ENCODE results near the gene TCP11.

Gene TCP11

GRCh38 chr6:35164277-35164676 lies 23.1 kb upstream of the TCP11 start:
- no peak overlapping the region for H3K4me3 ChIP-seq (ENCODE audit: low read length)
- no peak overlapping the region for H3K27ac ChIP-seq (ENCODE audit: low read depth, low read length)
- H3K4me2 ChIP-seq (ENCODE audit: low read length): no peak overlapping the region
- no peaks in the 10 kb centered on the region for H3K4me1 ChIP-seq (ENCODE audit: control insufficient read depth, low read length)
- TF ChIP-seq CTCF (IDR thresholded peaks at IDR 0.05; ENCODE audit: low read depth, low read length, poor library complexity, severe bottlenecking) (no peak), EZH2phosphoT487 (IDR thresholded peaks at IDR 0.05; ENCODE audit: borderline replicate concordance, low read length) (no peak)
- H3K36me3 ChIP-seq (ENCODE audit: control insufficient read depth, low read length): no peaks in the 10 kb centered on the region
- no peaks in the 10 kb centered on the region for H4K20me1 ChIP-seq (ENCODE audit: control insufficient read depth, insufficient read depth, low read depth, low read length)
- H3F3A ChIP-seq (ENCODE audit: control insufficient read depth, insufficient read depth): no peaks in the 10 kb centered on the region
- no peaks in the 10 kb centered on the region for H3K79me2 ChIP-seq (ENCODE audit: control insufficient read depth, low read length)
- H3K27me3 ChIP-seq (ENCODE audit: control insufficient read depth, low read length): peaks cover 35% of the 10 kb centered on the region
- H3K9me2 ChIP-seq (replicated peaks; ENCODE audit: control insufficient read depth, low read length): no peaks in the 10 kb centered on the region
- no peaks in the 10 kb centered on the region for H3K9me3 ChIP-seq (ENCODE audit: control insufficient read depth, insufficient read depth, low read length)

GRCh38 chr6:35163836-35164235 lies 22.7 kb upstream of the TCP11 start:
- no peak for TF ChIP-seq EZH2phosphoT487 (IDR thresholded peaks at IDR 0.05; ENCODE audit: borderline replicate concordance, low read length)
- no peak for TF ChIP-seq CTCF (IDR thresholded peaks at IDR 0.05; ENCODE audit: low read depth, low read length, poor library complexity, severe bottlenecking)
- Histone ChIP-seq H4K20me1 (ENCODE audit: control insufficient read depth, insufficient read depth, low read depth, low read length) (no peaks in the 10 kb centered on the region), H3K4me3 (ENCODE audit: low read length) (no peak overlapping the region), H3K4me2 (ENCODE audit: low read length) (no peak overlapping the region), H3K36me3 (ENCODE audit: control insufficient read depth, low read length) (no peaks in the 10 kb centered on the region), H3K9me3 (ENCODE audit: control insufficient read depth, insufficient read depth, low read length) (no peaks in the 10 kb centered on the region), H3F3A (ENCODE audit: control insufficient read depth, insufficient read depth) (no peaks in the 10 kb centered on the region), H3K4me1 (ENCODE audit: control insufficient read depth, low read length) (no peaks in the 10 kb centered on the region), H3K79me2 (ENCODE audit: control insufficient read depth, low read length) (no peaks in the 10 kb centered on the region), H3K27me3 (ENCODE audit: control insufficient read depth, low read length) (peaks cover 35% of the 10 kb centered on the region), H3K27ac (ENCODE audit: low read depth, low read length) (no peak overlapping the region), H3K9me2 (replicated peaks; ENCODE audit: control insufficient read depth, low read length) (no peaks in the 10 kb centered on the region)

GRCh38 chr6:35161776-35162607 lies 20.9 kb upstream of the TCP11 start:
- Histone ChIP-seq H3K36me3 (ENCODE audit: control insufficient read depth, low read length) (no peaks in the 10 kb centered on the region), H3K4me1 (ENCODE audit: control insufficient read depth, low read length) (no peaks in the 10 kb centered on the region), H3K27me3 (ENCODE audit: control insufficient read depth, low read length) (peaks cover 35% of the 10 kb centered on the region), H3K79me2 (ENCODE audit: control insufficient read depth, low read length) (no peaks in the 10 kb centered on the region), H3K9me2 (replicated peaks; ENCODE audit: control insufficient read depth, low read length) (no peaks in the 10 kb centered on the region), H3K9me3 (ENCODE audit: control insufficient read depth, insufficient read depth, low read length) (no peaks in the 10 kb centered on the region), H3F3A (ENCODE audit: control insufficient read depth, insufficient read depth) (no peaks in the 10 kb centered on the region), H3K4me3 (ENCODE audit: low read length) (no peak overlapping the region), H3K4me2 (ENCODE audit: low read length) (no peak overlapping the region), H4K20me1 (ENCODE audit: control insufficient read depth, insufficient read depth, low read depth, low read length) (no peaks in the 10 kb centered on the region), H3K27ac (ENCODE audit: low read depth, low read length) (no peak overlapping the region)
- no peak for TF ChIP-seq EZH2phosphoT487 (IDR thresholded peaks at IDR 0.05; ENCODE audit: borderline replicate concordance, low read length)
- TF ChIP-seq CTCF (IDR thresholded peaks at IDR 0.05; ENCODE audit: low read depth, low read length, poor library complexity, severe bottlenecking): no peak

Data from DOHH2 (cell line).